ENCODE measurements around the gene CBX5. TPM values are rescaled to one million over a fixed set of nuclear protein-coding genes. Genes with fewer than 3 reads are reported as not detected.

The CBX5 gene
- total and polyA plus RNA-seq, 9 of the 15 experiments (the other 6 are each of a cell fraction or from before 2014, with no cell fraction given): 32.6 to 102 (median 59.2) TPM

GRCh38 chr12:54262403-54262925 lies 17.5 kb downstream of the CBX5 start (continued):
- TF ChIP-seq GATA2 (CRISPR knock-in tag; IDR thresholded peaks at IDR 0.05): 0 out of 2 replicates have a peak, but pooled peaks have one; percentile 14
- TF ChIP-seq NR2C2 (CRISPR knock-in tag; IDR thresholded peaks at IDR 0.05): no peak
- peak; percentile 90 for TF ChIP-seq NR2C2 (tag; IDR thresholded peaks at IDR 0.05)
- no peak for TF ChIP-seq DEAF1 (CRISPR knock-in tag; IDR thresholded peaks at IDR 0.05)
- 0 out of 2 replicates have a peak, but pooled peaks have one; percentile 19 for TF ChIP-seq SP1 (CRISPR knock-in tag; IDR thresholded peaks at IDR 0.05)
- TF ChIP-seq TEAD2 (tag; IDR thresholded peaks at IDR 0.05): peak; percentile 85
- peak; percentile 53 for TF ChIP-seq CEBPG (CRISPR knock-in tag; IDR thresholded peaks at IDR 0.05)
- TF ChIP-seq CEBPG (tag; conservative IDR thresholded peaks at IDR 0.05 in 1 of 2, IDR thresholded peaks at IDR 0.05 in 1 of 2): peak; percentile 80 to 87
- peak; percentile 67 for TF ChIP-seq NCOR1 (IDR thresholded peaks at IDR 0.05)
- TF ChIP-seq USF2 (CRISPR knock-in tag; IDR thresholded peaks at IDR 0.05): no peak
- TF ChIP-seq XRCC5 (IDR thresholded peaks at IDR 0.05; ENCODE audit: low read depth, low read length): no peak
- TF ChIP-seq TEAD4 (IDR thresholded peaks at IDR 0.05; ENCODE audit: low read length): peak; percentile 87
- TF ChIP-seq TEAD4 (CRISPR knock-in tag; IDR thresholded peaks at IDR 0.05; ENCODE audit: borderline replicate concordance): no peak
- TF ChIP-seq ELF1 (tag; IDR thresholded peaks at IDR 0.05): no peak
- TF ChIP-seq STAG1 (CRISPR knock-in tag; IDR thresholded peaks at IDR 0.05; ENCODE audit: borderline replicate concordance): no peak
- peak; percentile 82 for TF ChIP-seq NFIC (IDR thresholded peaks at IDR 0.05)
- TF ChIP-seq CEBPZ (IDR thresholded peaks at IDR 0.05; ENCODE audit: borderline replicate concordance, low read depth, low read length): no peak
- peak; percentile 82 for TF ChIP-seq CREM (IDR thresholded peaks at IDR 0.05; ENCODE audit: low read depth)
- TF ChIP-seq ZNF584 (CRISPR knock-in tag; IDR thresholded peaks at IDR 0.05; ENCODE audit: low read depth): peak; percentile 91; the same call in 1 of the 2 replicates
- TF ChIP-seq NRF1 (conservative IDR thresholded peaks at IDR 0.05 in 1 of 2, IDR thresholded peaks at IDR 0.05 in 1 of 2): peak in 1 of 2 experiments; percentile 56; a peak in 3 of 4 replicates
- TF ChIP-seq HES1 (IDR thresholded peaks at IDR 0.05; ENCODE audit: low read depth): 0 out of 2 replicates have a peak, but pooled peaks have one; percentile 34
- TF ChIP-seq MYNN (IDR thresholded peaks at IDR 0.05): peak; percentile 55; the same call in 1 of the 2 replicates
- TF ChIP-seq MYNN (CRISPR knock-in tag; IDR thresholded peaks at IDR 0.05): no peak
